Prostate gland (tissue), 2 donors: ENCODE data around the gene SLC44A2.

ENCODE experiments used
- POLR2A ChIP-seq: fragments of 450-650 bp; IDR thresholded peaks from one replicate; pipeline ENCODE4 v1.6.1; 2016; ENCODE audit warnings: antibody characterized with exemption, mild to moderate bottlenecking
- POLR2AphosphoS5 ChIP-seq: sonication (generic); formaldehyde crosslinking; IDR thresholded peaks from one replicate; pipeline ENCODE4 v1.6.1; 2017; ENCODE audit warnings: antibody characterized with exemption
- TF ChIP-seq, protein P1 (sequence below), 4 experiments: fragments of 200-600 bp in 2 of 4; fragments of 450-650 bp in 2 of 4; sonication (generic) in 2 of 4; IDR thresholded peaks; 1 replicate in 3 of 4; 2 replicates in 1 of 4; pipeline ENCODE4 v1.5.1; 2016 to 2019; ENCODE audit warnings: antibody characterized with exemption in 4 of 4, mild to moderate bottlenecking in 2 of 4, moderate library complexity in 2 of 4

DNA sequence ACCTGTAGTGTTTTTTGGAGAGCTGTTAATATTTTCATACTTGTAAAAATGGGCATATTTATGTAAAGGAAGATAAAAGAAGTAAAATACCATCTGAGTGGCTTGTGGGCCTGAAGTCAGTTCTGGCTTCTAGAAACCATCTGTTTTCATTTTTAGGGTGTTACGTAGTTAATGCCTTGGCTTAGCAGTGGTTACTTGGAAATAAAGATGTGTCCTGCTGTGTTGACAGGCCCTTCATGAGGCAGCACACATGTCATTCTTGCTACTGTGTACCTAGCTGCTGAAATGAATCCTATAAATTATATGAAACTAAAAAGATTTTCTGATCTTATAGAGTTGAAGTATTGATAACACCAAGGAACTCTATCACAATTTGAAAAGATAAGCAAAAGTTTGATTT is 44.8 kb downstream of the SLC44A2 start:
- TF ChIP-seq POLR2A, result no peak
- TF ChIP-seq, protein P1, sequence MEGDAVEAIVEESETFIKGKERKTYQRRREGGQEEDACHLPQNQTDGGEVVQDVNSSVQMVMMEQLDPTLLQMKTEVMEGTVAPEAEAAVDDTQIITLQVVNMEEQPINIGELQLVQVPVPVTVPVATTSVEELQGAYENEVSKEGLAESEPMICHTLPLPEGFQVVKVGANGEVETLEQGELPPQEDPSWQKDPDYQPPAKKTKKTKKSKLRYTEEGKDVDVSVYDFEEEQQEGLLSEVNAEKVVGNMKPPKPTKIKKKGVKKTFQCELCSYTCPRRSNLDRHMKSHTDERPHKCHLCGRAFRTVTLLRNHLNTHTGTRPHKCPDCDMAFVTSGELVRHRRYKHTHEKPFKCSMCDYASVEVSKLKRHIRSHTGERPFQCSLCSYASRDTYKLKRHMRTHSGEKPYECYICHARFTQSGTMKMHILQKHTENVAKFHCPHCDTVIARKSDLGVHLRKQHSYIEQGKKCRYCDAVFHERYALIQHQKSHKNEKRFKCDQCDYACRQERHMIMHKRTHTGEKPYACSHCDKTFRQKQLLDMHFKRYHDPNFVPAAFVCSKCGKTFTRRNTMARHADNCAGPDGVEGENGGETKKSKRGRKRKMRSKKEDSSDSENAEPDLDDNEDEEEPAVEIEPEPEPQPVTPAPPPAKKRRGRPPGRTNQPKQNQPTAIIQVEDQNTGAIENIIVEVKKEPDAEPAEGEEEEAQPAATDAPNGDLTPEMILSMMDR (IDR thresholded peaks at IDR 0.05), result no peak
- peak; percentile 60 for TF ChIP-seq POLR2AphosphoS5
